Liver (tissue), 3 donors: ENCODE data around the gene NPIPB2.

Experiments
- ATF3 ChIP-seq: IDR thresholded peaks from 2 replicates; pipeline ENCODE4 v1.6.1; 2016; ENCODE audit warnings: antibody characterized with exemption
- CTCF ChIP-seq: fragments of 150-350 bp; IDR thresholded peaks from 2 replicates; pipeline ENCODE4 v1.5.1; 2017; ENCODE audit warnings: improper control_type of control experiment, low read depth, low read length; ENCODE audit not compliant: missing input control
- EGR1 ChIP-seq, 2 donors: IDR thresholded peaks; 2 replicates each; pipeline ENCODE4 v1.6.1; 2016 to 2018; ENCODE audit warnings: antibody characterized with exemption in 2 of 2, low read depth in 2 of 2
- FOXA1 ChIP-seq: IDR thresholded peaks from 2 replicates; pipeline ENCODE4 v1.6.1; 2016; ENCODE audit warnings: antibody characterized with exemption
- FOXA2 ChIP-seq: IDR thresholded peaks from 2 replicates; pipeline ENCODE4 v1.6.1; 2016; ENCODE audit warnings: antibody characterized with exemption
- HNF4G ChIP-seq: IDR thresholded peaks from 2 replicates; pipeline ENCODE4 v1.6.1; 2016; ENCODE audit warnings: antibody characterized with exemption
- JUND ChIP-seq, 2 donors: IDR thresholded peaks; 2 replicates each; pipeline ENCODE4 v1.6.1; 2016; ENCODE audit warnings: antibody characterized with exemption in 2 of 2
- NR2F2 ChIP-seq: IDR thresholded peaks from 2 replicates; pipeline ENCODE4 v1.6.1; 2016; ENCODE audit warnings: antibody characterized with exemption
- RAD21 ChIP-seq, 2 donors: IDR thresholded peaks; 2 replicates each; pipeline ENCODE4 v1.6.1; 2016; ENCODE audit warnings: antibody characterized with exemption in 2 of 2, mild to moderate bottlenecking in 2 of 2
- REST ChIP-seq: IDR thresholded peaks from 2 replicates; pipeline ENCODE4 v1.6.1; 2016; ENCODE audit warnings: antibody characterized with exemption, mild to moderate bottlenecking
- TAF1 ChIP-seq: conservative IDR thresholded peaks from 2 replicates; pipeline ENCODE4 v1.6.1; 2016; ENCODE audit warnings: antibody characterized with exemption, mild to moderate bottlenecking
- YY1 ChIP-seq: IDR thresholded peaks from 2 replicates; pipeline ENCODE4 v1.6.1; 2016; ENCODE audit warnings: antibody characterized with exemption, mild to moderate bottlenecking
- ZBTB33 ChIP-seq: IDR thresholded peaks from 2 replicates; pipeline ENCODE4 v1.6.1; 2016; ENCODE audit warnings: antibody characterized with exemption
- donor health status: healthy.
- donor health status: healthy.

- TF ChIP-seq JUND (IDR thresholded peaks at IDR 0.05) (no peak), CTCF (peak; percentile 13), RAD21 (IDR thresholded peaks at IDR 0.05) (peak; percentile 13 to 38), REST (no peak), FOXA2 (no peak), ATF3 (no peak), FOXA1 (no peak), HNF4G (no peak), TAF1 (no peak), ZBTB33 (no peak), NR2F2 (no peak), EGR1 (IDR thresholded peaks at IDR 0.05; ENCODE audit: low read depth in 2 of 2) (no peak), YY1 (no peak)
Observed at GRCh38 chr16:11972128-11972527, 30.3 kb upstream of the NPIPB2 start.
